Measurements from ENCODE around the gene SEMA3E.
A peak's percentile ranks its signal among the peaks of the same experiment; 100 is the strongest.

The SEMA3E gene

GRCh38 chr7:83648464-83649241, at the start of gene SEMA3E:
Gene SEMA3E, minus strand, starts transcription at chr7:83649139.
- H3K4me3 ChIP-seq (replicated peaks in 1 of 2; ENCODE audit: low read depth in 2 of 2, low read length in 2 of 2) = peak within 1 kb of the TSS; percentile 26 to 32
- DNase-seq (ENCODE audit: low read depth in 2 of 2) = peak; percentile 28 to 38

GRCh38 chr7:83697804-83698530, 49.0 kb upstream of the SEMA3E start:
- no peak overlapping the region for H3K4me3 ChIP-seq (replicated peaks in 1 of 2; ENCODE audit: low read depth in 2 of 2, low read length in 2 of 2)
- TF ChIP-seq CTCF (IDR thresholded peaks at IDR 0.05; ENCODE audit: low read depth, low read length) = no peak
- no peak for DNase-seq (ENCODE audit: low read depth in 2 of 2)

More at GRCh38 chr7:83648464-83649241, at the start of gene SEMA3E:
- no peak for TF ChIP-seq CTCF (IDR thresholded peaks at IDR 0.05; ENCODE audit: low read depth, low read length)

- DNase-seq (ENCODE audit: low read depth in 2 of 2) = no peak
- no peak overlapping the region for H3K4me3 ChIP-seq (replicated peaks in 1 of 2; ENCODE audit: low read depth in 2 of 2, low read length in 2 of 2)
- TF ChIP-seq CTCF (IDR thresholded peaks at IDR 0.05; ENCODE audit: low read depth, low read length) = no peak
These were observed 47.2 kb upstream of the SEMA3E start for GRCh38 chr7:83696101-83696500.

GRCh38 chr7:83695128-83695960, 46.4 kb upstream of the SEMA3E start:
- no peak for DNase-seq (ENCODE audit: low read depth in 2 of 2)
- no peak for TF ChIP-seq CTCF (IDR thresholded peaks at IDR 0.05; ENCODE audit: low read depth, low read length)

GRCh38 chr7:83693256-83693655, 44.3 kb upstream of the SEMA3E start:
- DNase-seq (ENCODE audit: low read depth in 2 of 2) = no peak
- TF ChIP-seq CTCF (IDR thresholded peaks at IDR 0.05; ENCODE audit: low read depth, low read length) = no peak
- no peak overlapping the region for H3K4me3 ChIP-seq (replicated peaks in 1 of 2; ENCODE audit: low read depth in 2 of 2, low read length in 2 of 2)

More at GRCh38 chr7:83695128-83695960, 46.4 kb upstream of the SEMA3E start:
- H3K4me3 ChIP-seq (replicated peaks in 1 of 2; ENCODE audit: low read depth in 2 of 2, low read length in 2 of 2) = no peak overlapping the region

- TF ChIP-seq CTCF (IDR thresholded peaks at IDR 0.05; ENCODE audit: low read depth, low read length) = no peak
- no peak for DNase-seq (ENCODE audit: low read depth in 2 of 2)
- no peak overlapping the region for H3K4me3 ChIP-seq (replicated peaks in 1 of 2; ENCODE audit: low read depth in 2 of 2, low read length in 2 of 2)
These were observed 42.2 kb upstream of the SEMA3E start for GRCh38 chr7:83691095-83691494.
